ENCODE measurements around the gene EIF1AD.

DNA sequence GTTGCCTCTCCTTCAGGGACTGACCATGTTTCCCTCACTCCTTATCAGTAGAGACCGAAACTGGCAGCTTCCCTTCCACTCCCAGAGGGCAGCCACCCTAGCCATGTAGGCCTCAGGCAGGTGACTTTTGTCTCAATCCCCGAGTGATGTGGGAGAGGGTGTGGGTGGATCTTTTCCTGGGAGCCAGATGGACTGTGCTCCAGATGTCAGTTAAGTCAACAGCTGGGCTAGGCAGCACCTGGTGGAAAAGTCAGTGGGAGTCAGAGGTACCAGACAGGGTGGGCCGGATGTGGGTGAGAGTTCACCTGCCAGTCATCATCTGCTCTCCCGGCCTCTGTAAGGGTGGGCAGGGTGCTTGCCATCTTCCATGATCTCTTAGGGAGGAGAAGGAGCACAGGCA, 2.2 kb upstream of the EIF1AD start:
- TF ChIP-seq, protein P1, sequence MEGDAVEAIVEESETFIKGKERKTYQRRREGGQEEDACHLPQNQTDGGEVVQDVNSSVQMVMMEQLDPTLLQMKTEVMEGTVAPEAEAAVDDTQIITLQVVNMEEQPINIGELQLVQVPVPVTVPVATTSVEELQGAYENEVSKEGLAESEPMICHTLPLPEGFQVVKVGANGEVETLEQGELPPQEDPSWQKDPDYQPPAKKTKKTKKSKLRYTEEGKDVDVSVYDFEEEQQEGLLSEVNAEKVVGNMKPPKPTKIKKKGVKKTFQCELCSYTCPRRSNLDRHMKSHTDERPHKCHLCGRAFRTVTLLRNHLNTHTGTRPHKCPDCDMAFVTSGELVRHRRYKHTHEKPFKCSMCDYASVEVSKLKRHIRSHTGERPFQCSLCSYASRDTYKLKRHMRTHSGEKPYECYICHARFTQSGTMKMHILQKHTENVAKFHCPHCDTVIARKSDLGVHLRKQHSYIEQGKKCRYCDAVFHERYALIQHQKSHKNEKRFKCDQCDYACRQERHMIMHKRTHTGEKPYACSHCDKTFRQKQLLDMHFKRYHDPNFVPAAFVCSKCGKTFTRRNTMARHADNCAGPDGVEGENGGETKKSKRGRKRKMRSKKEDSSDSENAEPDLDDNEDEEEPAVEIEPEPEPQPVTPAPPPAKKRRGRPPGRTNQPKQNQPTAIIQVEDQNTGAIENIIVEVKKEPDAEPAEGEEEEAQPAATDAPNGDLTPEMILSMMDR (IDR thresholded peaks at IDR 0.05): no peak
- no peak for TF ChIP-seq POLR2A (IDR thresholded peaks at IDR 0.05)

Measured in vagina (tissue), 2 donors.